Endodermal cell (in vitro differentiated cells): ENCODE results near the gene RGS13. TPM values are rescaled to one million over a fixed set of nuclear protein-coding genes. Genes with fewer than 3 reads are reported as not detected.

Experiments
- DNase-seq: peaks from one replicate; pipeline ENCODE4 v3.0.0-alpha.2; 2017
- H3K27ac ChIP-seq: 2 replicates; pipeline ENCODE4 v1.5.1; 2013; ENCODE audit warnings: mild to moderate bottlenecking, low read depth, low read length, moderate library complexity
- H3K27me3 ChIP-seq: 2 replicates; pipeline ENCODE4 v1.6.1; 2013; ENCODE audit warnings: mild to moderate bottlenecking, low read length, moderate library complexity; ENCODE audit not compliant: insufficient read depth, control insufficient read depth, poor library complexity, severe bottlenecking
- H3K36me3 ChIP-seq: 2 replicates; pipeline ENCODE4 v1.7.0; 2013; ENCODE audit warnings: mild to moderate bottlenecking, low read length, moderate library complexity; ENCODE audit not compliant: control insufficient read depth, insufficient read depth
- H3K4me1 ChIP-seq: one replicate; pipeline ENCODE4 v1.7.0; 2013; ENCODE audit warnings: low read length; ENCODE audit not compliant: control insufficient read depth, insufficient read depth
- H3K4me3 ChIP-seq: 2 replicates; pipeline ENCODE4 v1.5.1; 2013; ENCODE audit warnings: mild to moderate bottlenecking, low read length, moderate library complexity
- H3K9ac ChIP-seq: 2 replicates; pipeline ENCODE4 v1.6.1; 2013; ENCODE audit warnings: mild to moderate bottlenecking, low read length, moderate library complexity; ENCODE audit not compliant: poor library complexity, severe bottlenecking; ENCODE audit errors: extremely low read depth
- H3K9me3 ChIP-seq: 2 replicates; pipeline ENCODE4 v1.6.1; 2013; ENCODE audit warnings: mild to moderate bottlenecking, low read length, moderate library complexity; ENCODE audit not compliant: control insufficient read depth
- H3K27ac Mint-ChIP-seq: 2 replicates; pipeline ENCODE4 v1.8.0; 2020; ENCODE audit warnings: mixed read lengths
- H3K27me3 Mint-ChIP-seq: 2 replicates; pipeline ENCODE4 v1.8.0; 2021; ENCODE audit warnings: mild to moderate bottlenecking, mixed read lengths; ENCODE audit not compliant: insufficient read depth
- H3K36me3 Mint-ChIP-seq: 2 replicates; pipeline ENCODE4 v1.8.0; 2020; ENCODE audit warnings: low read depth, mixed read lengths
- H3K4me1 Mint-ChIP-seq: 2 replicates; pipeline ENCODE4 v1.8.0; 2020; ENCODE audit warnings: mixed read lengths
- H3K4me3 Mint-ChIP-seq: 2 replicates; pipeline ENCODE4 v1.8.0; 2020; ENCODE audit warnings: mild to moderate bottlenecking, moderate library complexity, mixed read lengths
- H3K9me3 Mint-ChIP-seq: 2 replicates; pipeline ENCODE4 v1.8.0; 2020; ENCODE audit warnings: mild to moderate bottlenecking, mixed read lengths
- WGBS, 2 experiments: methylation state at CpG; one replicate each; pipeline versions ENCODE4 v1.1.5 to v1.1.7; 2013; ENCODE audit warnings: missing lambda C conversion rate in 2 of 2, mixed read lengths in 1 of 2; ENCODE audit not compliant: insufficient coverage in 1 of 2, insufficient read length in 1 of 2; 5-methylcytosine and 5-hydroxymethylcytosine counted together
- total RNA-seq, 2 donors: library from RNA; stranded (reverse); fragmentation: NEBNext Ultra II Directional in 1 of 2; extraction: Animal tissue kit (Norgen Biotek cat#: 25700) in 1 of 2; gene quantifications; 2 replicates in 1 of 2; 3 replicates in 1 of 2; pipeline ENCODE4 v1.2.1, GENCODE V29; 2021
- TF ChIP-seq, protein P1 (sequence below): fragments of 200-600 bp; sonication (generic); conservative IDR thresholded peaks from 2 replicates; pipeline ENCODE4 v1.5.0; 2021; ENCODE audit warnings: antibody characterized with exemption, mild to moderate bottlenecking

RGS13 gene
- total RNA-seq, 2 donors from 2014 or later, result not detected

DNA sequence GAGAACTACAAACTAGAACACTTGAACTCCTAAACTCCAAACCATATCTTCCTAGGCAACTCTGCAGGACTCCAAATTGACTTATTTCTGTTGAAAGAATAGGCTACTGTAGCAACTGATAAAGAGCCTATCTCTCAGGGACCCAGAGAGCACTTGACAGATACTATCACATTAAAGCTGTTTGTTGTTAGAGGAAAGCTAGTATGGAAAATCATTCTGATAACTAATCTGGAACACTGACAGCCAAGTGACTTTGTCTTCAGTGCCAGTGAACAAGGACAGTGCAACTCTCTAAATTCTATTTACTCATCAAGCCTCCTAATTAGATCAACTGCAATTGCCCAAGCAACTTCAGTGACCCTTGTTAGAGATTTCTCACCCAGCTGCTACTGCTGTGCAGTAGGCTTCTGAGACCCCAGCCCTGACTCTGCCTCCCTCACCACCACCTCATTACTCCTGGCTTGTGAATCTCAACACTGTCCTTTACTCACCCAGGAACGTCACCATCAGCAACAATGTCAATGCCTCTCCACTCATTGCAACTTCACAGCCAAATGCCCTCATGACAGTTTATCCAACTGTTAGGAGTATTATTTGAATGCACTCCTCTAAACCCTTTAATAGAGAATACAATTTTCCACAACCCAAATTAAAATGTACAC, 7.4 kb upstream of the RGS13 start:
- DNase-seq, result no peak
- no peak overlapping the region for H3K4me3 Mint-ChIP-seq
- H3K36me3 ChIP-seq, result no peaks in the 10 kb centered on the region
- peaks cover 15% of the 10 kb centered on the region for H3K4me1 ChIP-seq
- H3K27me3 ChIP-seq, result peaks cover under 1% of the 10 kb centered on the region
- TF ChIP-seq, protein P1, sequence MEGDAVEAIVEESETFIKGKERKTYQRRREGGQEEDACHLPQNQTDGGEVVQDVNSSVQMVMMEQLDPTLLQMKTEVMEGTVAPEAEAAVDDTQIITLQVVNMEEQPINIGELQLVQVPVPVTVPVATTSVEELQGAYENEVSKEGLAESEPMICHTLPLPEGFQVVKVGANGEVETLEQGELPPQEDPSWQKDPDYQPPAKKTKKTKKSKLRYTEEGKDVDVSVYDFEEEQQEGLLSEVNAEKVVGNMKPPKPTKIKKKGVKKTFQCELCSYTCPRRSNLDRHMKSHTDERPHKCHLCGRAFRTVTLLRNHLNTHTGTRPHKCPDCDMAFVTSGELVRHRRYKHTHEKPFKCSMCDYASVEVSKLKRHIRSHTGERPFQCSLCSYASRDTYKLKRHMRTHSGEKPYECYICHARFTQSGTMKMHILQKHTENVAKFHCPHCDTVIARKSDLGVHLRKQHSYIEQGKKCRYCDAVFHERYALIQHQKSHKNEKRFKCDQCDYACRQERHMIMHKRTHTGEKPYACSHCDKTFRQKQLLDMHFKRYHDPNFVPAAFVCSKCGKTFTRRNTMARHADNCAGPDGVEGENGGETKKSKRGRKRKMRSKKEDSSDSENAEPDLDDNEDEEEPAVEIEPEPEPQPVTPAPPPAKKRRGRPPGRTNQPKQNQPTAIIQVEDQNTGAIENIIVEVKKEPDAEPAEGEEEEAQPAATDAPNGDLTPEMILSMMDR, result no peak
- H3K9me3 ChIP-seq, result no peaks in the 10 kb centered on the region
- peak overlapping the region; percentile 37 for H3K4me3 ChIP-seq
- H3K9me3 Mint-ChIP-seq, result no peaks in the 10 kb centered on the region
- WGBS, 2 experiments, result 69% methylated on average over 1 of the region's 1 CpG; no CpG with 5 or more reads in 1 of the 2 experiments
- H3K27ac Mint-ChIP-seq, result peak overlapping the region; percentile 26
- peaks cover 59% of the 10 kb centered on the region for H3K4me1 Mint-ChIP-seq
- H3K27ac ChIP-seq, result no peak overlapping the region
- H3K27me3 Mint-ChIP-seq, result peaks cover 19% of the 10 kb centered on the region
- H3K9ac ChIP-seq, result no peak overlapping the region
- H3K36me3 Mint-ChIP-seq, result no peaks in the 10 kb centered on the region

DNA sequence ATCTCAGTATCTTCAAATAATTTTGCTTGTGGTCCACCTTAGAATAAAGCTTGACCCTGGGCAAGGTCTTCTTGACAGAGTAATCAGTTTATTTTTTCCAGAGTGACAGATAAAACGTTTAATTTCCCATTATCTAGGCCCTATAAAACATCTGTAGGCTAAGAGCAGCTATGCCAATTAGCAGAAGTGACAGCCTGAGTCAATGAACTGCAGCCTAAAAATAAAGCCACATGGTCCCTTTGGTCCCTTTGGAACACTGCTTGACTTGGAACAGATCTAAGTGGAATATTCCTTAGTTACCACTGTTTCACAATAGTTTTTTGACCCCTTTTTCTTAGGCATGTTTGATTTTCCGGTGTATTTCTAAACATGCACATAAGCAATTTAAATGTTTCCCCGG, 6.3 kb upstream of the RGS13 start:
- Histone ChIP-seq H3K4me1 (peaks cover 15% of the 10 kb centered on the region), H3K27ac (no peak overlapping the region), H3K4me3 (no peak overlapping the region)

DNA sequence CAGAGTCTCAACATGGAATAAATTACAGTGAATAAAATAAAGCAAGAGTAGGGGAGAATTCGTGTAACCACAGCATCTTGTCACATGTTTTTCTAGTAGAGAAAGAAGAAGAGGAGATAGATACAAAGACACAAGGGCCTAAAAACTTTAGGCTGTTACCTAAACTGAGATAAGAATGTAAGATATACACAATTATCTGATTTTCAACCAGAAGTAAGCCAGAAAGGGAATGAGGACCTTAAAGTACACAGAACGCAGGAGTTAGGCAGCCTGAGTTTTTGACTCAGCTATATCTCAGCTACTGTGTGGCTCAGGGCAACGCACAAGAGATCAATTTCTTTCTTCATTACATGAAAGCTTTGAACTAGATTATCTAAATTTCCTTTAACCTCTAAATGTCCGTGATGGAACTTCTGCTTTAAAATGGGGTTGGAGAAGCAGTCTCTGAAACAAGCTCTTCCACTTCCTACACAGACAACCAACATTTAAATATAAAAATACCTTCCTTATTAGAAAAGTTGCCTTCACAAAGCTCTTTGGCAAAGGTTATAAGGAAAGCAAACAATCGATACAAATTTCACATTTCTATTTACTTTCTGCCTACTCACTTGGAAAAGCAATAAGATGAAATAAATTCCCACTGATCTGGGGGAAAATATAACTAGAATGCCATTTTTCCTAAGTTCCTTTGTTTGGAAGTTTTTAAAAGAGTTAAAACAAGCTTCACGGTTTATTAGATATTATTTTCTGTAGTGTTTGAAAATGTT, 5.2 kb upstream of the RGS13 start:
- no peaks in the 10 kb centered on the region for H3K36me3 ChIP-seq
- 66 to 79% methylated on average over 2 to 6 of the region's 6 CpGs for WGBS, 2 experiments
- H3K4me1 ChIP-seq, result peaks cover 15% of the 10 kb centered on the region
- no peak overlapping the region for H3K27ac Mint-ChIP-seq
- H3K4me3 ChIP-seq, result peak overlapping the region; percentile 12
- H3K9me3 Mint-ChIP-seq, result no peaks in the 10 kb centered on the region
- no peak for DNase-seq
- H3K4me3 Mint-ChIP-seq, result no peak overlapping the region
- H3K9ac ChIP-seq, result no peak overlapping the region
- H3K36me3 Mint-ChIP-seq, result no peaks in the 10 kb centered on the region
- H3K27me3 ChIP-seq, result peaks cover 7% of the 10 kb centered on the region
- peaks cover 70% of the 10 kb centered on the region for H3K4me1 Mint-ChIP-seq
- no peaks in the 10 kb centered on the region for H3K9me3 ChIP-seq
- TF ChIP-seq, protein P1, result no peak
- H3K27ac ChIP-seq, result no peak overlapping the region
- peaks cover 3% of the 10 kb centered on the region for H3K27me3 Mint-ChIP-seq

More for the DNA sequence above, 6.3 kb upstream of the RGS13 start:
- Histone ChIP-seq H3K27me3 (peaks cover 7% of the 10 kb centered on the region), H3K9me3 (no peaks in the 10 kb centered on the region), H3K36me3 (no peaks in the 10 kb centered on the region), H3K9ac (no peak overlapping the region)
- H3K27ac Mint-ChIP-seq, result no peak overlapping the region
- TF ChIP-seq, protein P1, result no peak
- peaks cover 11% of the 10 kb centered on the region for H3K27me3 Mint-ChIP-seq
- H3K36me3 Mint-ChIP-seq, result no peaks in the 10 kb centered on the region
- no peak overlapping the region for H3K4me3 Mint-ChIP-seq
- H3K9me3 Mint-ChIP-seq, result no peaks in the 10 kb centered on the region
- DNase-seq, result no peak
- 54 to 77% methylated on average over 1 to 2 of the region's 3 CpGs for WGBS, 2 experiments
- H3K4me1 Mint-ChIP-seq, result peaks cover 65% of the 10 kb centered on the region
